GM19025 (cell line): ENCODE measurements around the gene FAM13A.
"Not testable (repeated sequence)": the region's sequence is repeated elsewhere in the genome, so short reads cannot be mapped to it uniquely, and the experiment has no call there.

Experiments
- ATAC-seq: cut with Tn5 transposase; IDR thresholded peaks from one replicate; pipeline ENCODE4 v1.9.1; 2021; ENCODE audit warnings: mild to moderate bottlenecking, low read depth, moderate library complexity; ENCODE audit not compliant: unreplicated experiment

Gene FAM13A

GRCh38 chr4:88865046-88865445, 191.9 kb downstream of the FAM13A start:
- no peak for ATAC-seq

GRCh38 chr4:88860586-88860985, 196.4 kb downstream of the FAM13A start:
- no peak for ATAC-seq

GRCh38 chr4:88859191-88859812, 197.7 kb downstream of the FAM13A start:
- no peak for ATAC-seq

- ATAC-seq, result peak; percentile 65
These were observed 198.2 kb downstream of the FAM13A start for GRCh38 chr4:88858752-88859151.

- ATAC-seq, result no peak
These were observed 199.4 kb downstream of the FAM13A start for GRCh38 chr4:88857588-88857987.

DNA sequence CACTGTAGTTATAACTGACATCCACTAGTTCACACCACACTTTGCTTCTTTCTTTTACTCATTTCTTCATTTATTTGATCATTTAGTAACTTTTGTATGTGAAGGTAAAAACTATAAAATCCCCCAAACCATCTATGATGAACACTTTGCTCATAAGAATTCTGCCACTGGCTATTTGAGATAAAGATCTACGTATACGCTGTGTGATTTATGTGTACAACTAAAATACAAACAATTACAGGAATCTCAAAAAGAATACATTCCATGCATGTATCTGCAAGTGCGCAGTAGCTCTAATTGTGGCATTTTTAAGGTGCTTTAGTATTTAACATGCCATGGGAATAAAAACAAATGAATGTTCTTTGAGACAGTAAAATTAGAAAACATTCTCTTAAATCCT, 202.5 kb downstream of the FAM13A start:
- no peak for ATAC-seq

DNA sequence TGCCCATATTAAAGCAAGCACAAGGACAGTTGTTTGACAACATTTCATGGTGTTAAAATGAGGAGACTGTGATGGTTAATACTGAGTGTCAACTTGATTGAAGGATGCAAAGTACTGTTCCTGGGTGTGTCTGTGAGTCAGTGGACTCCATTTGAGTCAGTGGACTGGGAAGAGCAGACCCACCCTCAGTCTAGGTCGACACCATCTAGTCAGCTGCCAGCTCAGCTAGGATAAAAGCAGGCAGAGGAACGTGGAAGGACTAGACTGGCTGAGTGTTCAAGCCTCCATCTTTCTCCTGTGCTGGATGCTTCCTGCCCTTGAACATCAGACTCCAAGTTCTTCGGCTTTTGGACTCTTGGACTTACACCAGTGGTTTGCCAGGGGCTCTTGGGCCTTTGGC, 203.4 kb downstream of the FAM13A start:
- ATAC-seq, result not testable (repeated sequence)

DNA sequence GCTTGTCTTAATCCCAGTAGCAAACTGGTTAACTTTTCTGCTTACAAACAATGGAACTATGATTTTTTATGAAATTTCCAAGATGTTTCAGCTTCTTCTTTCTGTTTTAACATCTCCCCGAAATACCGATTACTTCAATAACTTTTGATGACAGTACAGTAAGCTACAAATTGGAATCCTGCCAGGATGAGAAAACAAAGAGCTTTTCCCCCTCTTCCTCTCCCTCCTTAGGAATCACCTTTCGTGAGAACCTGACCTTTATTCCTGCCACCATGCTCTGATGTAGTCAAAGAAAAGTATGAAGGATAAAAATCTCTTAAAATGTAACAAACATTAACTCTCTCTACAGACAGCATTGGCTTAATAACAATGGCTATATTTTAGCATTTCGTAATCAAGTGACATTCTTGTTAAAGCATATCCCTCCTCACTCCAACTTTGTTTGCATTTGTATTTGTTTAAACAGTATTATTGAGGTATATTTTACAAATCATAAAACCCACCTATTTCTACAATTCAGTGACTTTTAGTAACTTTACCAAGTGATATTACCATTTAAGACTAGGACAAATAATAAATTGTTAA, 210.7 kb downstream of the FAM13A start:
- no peak for ATAC-seq

DNA sequence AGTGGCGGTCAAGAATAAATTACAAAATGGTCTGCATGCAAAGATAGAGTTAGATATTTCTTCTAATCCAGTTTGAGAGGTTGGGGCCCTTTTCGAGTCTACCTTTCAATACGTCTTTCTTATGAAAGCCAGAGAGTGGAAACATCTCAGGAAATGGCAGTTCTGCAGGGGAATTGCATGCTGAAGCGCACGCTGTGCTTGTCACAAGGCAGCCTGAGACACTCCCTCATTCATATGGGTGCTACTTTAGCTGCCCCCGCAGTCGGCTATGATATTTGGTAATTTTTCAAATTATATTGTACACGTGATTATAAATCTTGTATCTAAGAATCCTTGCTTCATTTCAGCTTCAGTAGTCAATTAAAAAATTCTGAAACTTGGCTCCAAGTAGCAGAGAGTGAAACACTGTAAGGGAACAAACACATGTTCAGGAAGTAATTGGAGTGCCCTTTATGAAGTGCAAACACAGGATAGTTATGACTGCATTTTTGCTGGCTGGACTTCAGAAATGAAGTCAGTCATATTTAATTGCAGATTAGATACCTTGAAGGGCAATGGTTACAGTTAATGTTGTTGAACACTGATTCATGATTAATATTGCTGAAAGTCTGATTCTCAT, 213.8 kb downstream of the FAM13A start:
- no peak for ATAC-seq

DNA sequence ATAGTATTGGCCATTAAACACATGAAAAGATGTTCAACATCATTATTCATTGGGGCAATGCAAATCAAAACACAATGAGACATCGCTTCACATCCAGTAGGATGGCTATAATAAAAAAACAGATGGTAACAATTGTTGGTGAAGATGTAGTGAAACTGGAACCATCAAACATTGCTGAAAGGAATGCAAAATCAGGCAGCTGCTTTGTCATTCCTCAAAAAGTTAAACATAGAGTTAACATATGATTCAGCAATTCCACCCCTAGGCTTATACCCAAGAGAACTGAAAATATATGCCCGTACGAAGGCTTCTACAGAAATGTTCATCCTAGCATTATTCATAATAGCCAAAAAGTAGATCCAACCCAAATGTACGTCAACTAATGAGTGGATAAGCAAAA, 215.3 kb downstream of the FAM13A start:
- ATAC-seq, result no peak

DNA sequence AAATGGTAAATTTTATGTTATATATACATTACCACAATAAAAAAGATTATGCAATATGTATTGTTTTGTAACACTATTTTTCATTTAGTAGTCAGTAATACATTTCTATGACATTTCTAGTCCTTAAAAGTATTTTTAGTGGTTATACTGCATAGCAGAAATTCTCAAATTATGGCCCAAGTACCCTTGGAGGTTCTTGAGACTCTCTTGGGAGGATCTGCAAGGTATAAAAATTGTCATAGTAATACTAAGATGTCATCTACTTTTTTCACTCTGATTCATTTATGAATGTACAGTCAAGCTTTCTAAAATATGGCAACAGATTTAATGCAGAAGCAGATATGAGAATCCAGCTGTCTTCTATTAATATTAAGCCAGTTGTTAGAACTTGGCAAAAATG, 220.8 kb downstream of the FAM13A start:
- ATAC-seq, result no peak

GRCh38 chr4:88831031-88831430, 226.0 kb downstream of the FAM13A start:
- ATAC-seq, result no peak

GRCh38 chr4:88830598-88830997, 226.4 kb downstream of the FAM13A start:
- no peak for ATAC-seq

- ATAC-seq, result no peak
These were observed 228.0 kb downstream of the FAM13A start for GRCh38 chr4:88828842-88829571.

- ATAC-seq, result no peak
These were observed 229.5 kb downstream of the FAM13A start for GRCh38 chr4:88827442-88827841.

- no peak for ATAC-seq
These were observed 230.2 kb downstream of the FAM13A start for GRCh38 chr4:88826771-88827170.

- no peak for ATAC-seq
These were observed 231.1 kb downstream of the FAM13A start for GRCh38 chr4:88825931-88826330.

- ATAC-seq, result peak; percentile 91
These were observed 233.7 kb downstream of the FAM13A start for GRCh38 chr4:88823058-88823919.

GRCh38 chr4:88822034-88822789, 234.8 kb downstream of the FAM13A start:
- ATAC-seq, result no peak

DNA sequence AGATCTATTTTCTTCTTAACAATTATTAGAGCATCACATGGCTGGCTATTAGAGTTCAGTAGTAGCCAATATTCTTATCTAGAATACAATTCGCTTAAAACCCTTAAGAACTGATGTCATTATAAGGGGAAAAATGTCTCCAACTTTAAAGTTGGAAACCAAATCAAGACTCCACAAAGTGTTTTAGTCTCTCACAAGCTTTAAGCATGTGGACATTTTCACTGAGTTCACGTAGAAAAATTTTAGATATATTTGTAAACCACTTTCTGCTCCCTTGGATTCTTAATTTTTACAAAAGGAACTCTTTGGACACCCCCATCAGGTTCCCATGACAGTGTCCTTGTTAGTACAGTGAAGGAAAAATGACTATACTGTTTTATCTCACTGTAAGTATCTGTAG, 235.5 kb downstream of the FAM13A start:
- no peak for ATAC-seq
